Measurements from ENCODE around the gene CHAC2.
"Not testable (repeated sequence)": the region's sequence is repeated elsewhere in the genome, so short reads cannot be mapped to it uniquely, and the experiment has no call there.

The CHAC2 gene

DNA sequence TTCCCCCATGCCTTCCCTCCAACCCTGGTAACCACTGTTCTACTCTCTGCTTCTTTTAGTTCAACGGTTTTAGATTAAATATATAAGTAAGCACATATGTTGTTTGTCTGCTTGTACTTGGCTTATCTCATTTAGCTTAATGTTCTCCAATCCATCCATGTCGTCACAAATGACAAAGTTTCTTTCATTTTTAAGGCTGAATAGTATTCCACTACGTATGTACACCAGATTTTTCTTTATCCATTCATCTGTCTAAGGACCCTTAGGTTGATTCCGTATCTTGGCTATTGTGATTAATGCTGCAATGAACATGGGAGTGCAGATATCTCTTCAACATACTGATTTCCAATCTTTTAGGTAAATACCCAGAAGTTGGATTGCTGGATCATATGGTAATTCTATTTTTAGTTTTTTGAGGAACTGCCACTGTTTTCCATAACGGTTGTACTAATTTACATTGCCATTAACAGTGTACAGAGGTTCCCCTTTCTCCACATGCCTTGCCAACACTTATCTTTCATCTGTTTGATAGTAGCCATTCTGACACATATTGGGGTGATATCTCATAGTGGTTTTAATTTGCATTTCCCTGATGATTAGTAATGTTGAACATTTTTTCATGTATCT, 11.0 kb downstream of the CHAC2 start:
- no peak for DNase-seq

DNA sequence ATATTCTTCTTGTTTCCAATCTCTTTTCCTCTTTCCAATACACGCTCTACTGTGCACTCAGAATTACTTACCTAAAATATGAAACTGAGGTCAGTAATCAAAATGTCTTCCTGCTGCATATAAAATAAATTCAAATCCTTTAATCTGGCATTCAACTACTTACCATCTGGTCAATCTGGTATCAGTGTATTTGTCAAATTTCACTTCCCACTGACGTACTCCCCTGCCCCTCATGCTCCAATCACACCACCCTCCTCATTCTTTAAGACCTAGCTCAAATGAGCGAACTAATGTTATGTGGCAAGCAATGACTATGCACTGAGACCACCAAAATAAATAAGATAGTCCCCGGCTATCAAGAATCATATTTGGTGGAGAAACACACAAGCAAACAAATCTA, 12.5 kb downstream of the CHAC2 start:
- no peak for DNase-seq

DNA sequence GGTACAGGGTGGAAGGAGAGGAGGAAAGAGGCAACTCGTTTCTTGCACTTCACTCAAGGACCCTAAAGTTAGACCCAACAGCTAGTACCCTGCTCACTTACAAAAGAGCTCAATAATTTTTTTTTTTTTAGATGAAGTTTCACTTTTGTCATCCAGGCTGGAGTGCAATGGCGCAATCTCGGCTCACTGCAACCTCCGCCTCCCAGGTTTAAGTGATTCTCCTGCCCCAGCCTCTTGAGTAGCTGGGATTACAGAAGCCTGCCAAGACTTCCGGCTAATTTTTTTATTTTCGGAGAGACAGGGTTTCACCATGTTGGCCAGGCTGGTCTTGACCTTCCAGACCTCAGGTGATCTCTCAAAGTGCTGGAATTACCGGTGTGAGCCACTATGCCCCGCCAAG, 15.1 kb downstream of the CHAC2 start:
- DNase-seq = no peak

DNA sequence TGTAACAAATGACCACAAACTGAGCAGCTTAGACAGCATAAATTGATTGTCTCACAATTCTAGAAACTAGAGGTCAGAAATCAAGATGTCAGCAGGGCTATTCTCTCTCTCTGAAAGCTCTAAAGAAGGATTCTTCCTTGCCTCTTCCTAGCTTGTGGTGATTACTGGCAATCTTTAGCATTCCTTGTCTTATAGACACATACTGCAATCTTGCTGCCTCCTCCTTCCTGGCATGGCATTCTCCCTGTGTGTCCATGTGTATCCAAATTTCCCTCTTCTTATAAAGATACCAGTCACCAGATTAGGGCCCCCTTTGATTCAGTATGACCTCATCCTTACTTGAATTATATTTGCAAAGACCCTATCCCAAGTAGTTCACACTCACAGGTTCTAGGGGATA, 16.8 kb downstream of the CHAC2 start:
- no peak for DNase-seq

DNA sequence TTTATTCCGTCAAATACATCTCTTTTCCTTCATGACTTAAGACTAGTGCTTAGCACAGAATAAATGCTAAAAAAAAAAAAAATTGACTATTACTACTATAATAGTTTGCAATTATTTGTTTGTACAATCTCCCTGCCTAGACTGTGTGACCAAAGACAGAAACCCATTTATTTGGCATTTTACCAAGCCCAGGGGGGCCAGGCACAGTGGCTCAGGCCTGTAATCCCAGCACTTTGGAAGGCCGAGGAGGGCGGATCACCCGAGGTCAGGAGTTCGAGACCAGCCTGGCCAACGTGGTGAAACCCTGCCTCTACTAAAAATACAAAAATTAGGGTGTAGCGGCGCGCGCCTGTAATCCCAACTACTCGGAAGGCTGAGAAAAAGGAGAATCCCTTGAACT, 17.8 kb downstream of the CHAC2 start:
- no peak for DNase-seq

DNA sequence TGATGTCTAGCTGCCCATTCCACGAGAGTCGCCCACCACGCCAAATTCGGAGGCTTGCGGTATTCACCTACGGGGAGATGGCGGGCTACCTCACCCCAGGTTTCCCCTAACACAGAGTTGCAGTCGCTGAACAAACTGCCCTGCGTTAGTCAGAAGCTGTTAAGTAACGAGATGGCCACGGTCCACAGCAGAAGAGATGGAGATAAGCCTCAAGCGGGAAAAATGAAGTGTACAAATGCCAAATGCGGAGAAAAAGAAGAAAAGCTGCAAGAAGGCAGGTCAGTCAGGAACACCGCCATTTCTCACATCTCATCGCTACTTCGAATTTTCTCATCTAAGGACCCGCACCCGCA, 18.7 kb downstream of the CHAC2 start:
- DNase-seq = peak in 16 of 56 donors; percentile 26 to 60 (median 36)

DNA sequence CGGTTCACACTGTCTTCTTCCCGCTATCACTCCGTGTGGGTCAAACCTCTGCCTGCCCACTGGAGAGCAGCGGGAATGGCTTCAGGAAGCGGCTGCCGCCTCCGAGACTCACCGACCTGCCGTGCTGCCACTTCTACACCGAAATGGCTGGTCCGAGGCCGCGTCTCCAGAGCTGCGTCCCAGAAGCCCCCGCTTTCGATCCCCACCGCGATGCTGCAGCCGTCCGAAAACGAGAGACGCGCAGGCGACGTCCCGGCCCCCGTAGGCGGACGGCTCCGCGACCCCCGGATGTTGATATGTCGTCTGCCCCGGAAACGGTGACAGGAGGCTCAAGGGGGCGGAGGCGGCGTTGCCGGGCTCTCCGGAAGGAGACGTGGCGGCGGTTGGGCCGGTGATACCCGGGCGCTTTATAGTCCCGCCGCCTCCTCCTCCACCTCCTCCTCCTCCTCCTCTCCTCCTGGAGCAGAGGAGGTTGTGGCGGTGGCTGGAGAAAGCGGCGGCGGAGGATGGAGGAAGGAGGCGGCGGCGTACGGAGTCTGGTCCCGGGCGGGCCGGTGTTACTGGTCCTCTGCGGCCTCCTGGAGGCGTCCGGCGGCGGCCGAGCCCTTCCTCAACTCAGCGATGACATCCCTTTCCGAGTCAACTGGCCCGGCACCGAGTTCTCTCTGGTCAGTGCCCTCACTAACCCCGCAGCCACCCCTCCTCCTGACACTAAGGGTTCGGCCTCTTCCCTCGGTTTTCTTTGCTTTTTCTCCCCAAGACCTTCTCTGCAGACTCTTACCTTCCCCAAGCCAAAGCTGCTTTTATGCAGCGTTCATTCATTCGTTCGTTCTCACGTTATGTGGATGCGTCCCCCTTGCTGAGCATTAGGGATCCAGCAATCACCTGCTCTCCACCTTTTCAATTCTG, 19.4 kb downstream of the CHAC2 start, which contains the start of the genes ASB3 and ERLEC1:
ASB3 (minus strand) TSS at position 249 of the 909 bp plus-strand sequence. CDS start 21,381 bp downstream, outside the sequence.
ERLEC1 (plus strand) TSS at position 340 of the 909 bp plus-strand sequence; CDS start at position 507, 167 bp downstream.
- DNase-seq = peak in 55 of 56 donors; percentile 50 to 94 (median 85)

DNA sequence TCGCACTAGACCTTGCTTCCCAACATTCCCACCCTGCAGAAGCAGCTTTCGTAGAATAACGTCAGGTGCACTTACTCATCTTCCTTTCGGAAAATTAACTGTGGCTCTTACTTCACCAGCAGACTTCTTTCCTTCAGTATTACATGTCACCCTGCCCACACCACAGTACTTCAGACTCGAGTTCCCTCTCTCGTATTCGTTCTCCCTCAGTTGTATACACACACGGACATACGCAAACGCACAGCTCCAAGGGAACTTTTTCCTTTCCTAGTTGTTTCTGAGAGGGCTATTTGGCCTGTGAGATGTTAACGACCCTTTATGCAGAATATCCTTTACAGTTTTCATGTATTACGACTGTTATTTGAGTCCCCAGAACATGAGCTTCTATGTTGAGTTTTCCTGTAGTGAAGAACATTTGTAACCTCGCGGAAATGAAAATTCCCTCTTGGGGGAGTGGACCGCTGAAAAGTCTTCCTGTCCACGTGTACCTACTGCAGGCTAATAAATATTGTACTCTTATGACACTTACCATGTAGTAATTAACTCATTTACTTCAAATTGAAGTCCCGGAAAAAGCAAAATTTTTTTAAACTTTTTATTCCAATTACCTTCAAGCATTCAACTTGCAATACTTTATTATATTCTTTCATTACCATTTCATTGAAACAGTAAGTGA, 20.1 kb downstream of the CHAC2 start:
- peak in 4 of 56 donors; percentile 18 to 38 (median 24) for DNase-seq

DNA sequence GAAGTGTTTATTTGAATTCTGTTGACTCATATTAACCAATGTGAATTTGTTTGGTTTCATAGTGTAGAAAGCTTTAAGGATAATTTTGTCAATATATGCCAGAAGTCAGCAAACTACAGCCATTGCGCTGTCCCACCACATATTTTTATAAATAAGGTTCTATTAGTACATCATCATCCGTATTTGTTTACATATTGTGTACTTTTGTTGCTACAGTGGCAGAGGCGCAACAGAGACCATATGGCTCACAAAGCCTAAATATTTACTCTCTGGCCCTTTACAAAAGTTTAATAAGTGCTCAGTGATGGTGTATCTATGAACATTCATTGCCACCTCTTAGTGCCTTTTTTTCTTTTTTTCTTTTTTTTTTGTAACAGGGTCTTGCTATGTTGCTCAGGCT, 25.7 kb downstream of the CHAC2 start:
- no peak for DNase-seq

DNA sequence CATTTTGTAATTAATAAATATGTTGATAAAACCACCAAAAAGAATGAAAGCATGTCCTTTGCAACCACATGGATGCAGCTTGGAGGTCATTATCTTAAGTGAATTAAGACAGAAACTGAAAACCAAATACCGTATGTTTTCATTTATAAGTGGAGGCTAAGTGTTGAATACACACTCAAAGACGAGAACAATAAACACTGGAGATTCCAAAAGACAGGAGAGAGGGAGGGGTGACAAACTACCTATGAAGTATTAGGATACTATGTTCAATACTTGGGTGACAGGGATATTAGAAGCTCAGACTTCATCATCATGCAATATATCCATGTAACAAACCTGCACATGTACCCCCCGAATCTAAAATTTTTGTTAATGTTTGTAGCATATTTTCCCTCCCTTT, 26.2 kb downstream of the CHAC2 start:
- no peak for DNase-seq

DNA sequence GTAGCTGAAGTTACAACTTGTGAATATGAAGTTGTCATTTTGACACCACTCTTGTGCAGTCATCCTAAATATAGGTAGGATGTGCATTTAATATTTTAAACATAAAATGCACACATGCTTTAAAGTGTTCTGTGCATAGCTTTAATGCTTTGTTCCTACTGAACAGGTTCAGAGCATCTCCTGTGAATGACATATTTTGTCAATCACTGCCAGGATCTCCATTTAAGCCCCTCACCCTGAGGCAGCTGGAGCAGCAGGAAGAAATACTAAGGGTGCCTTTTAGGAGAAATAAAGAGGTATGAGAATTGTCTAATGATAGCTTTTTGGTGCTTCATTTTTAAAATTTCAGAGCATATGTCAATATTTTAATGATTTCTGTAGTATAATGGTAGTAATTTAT, 33.9 kb downstream of the CHAC2 start:
- DNase-seq = no peak

DNA sequence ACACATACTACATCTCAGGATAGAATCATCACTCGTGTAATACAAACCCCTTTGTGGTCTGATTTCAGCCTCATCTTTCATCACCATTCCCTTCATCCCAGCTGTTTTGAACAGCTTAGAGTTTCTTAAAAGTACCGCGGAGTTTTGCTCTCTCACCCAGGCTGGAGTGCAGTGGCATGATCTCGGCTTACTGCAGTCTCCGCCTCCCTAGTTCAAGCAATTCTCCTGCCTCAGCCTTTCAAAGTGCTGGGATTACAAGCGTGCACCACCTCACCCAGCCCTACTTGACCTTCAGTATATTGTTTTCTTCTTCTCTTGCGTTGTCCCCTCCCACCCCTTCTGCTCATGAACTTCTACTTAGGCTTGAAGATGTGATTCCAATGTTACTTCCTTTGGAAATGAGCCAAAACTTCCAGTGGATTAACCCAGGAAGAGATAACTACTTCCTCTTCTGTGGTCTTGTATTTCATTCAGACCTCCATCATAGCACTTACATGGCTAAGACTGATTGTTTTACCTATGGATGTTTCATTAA, 35.1 kb downstream of the CHAC2 start:
- no peak for DNase-seq

DNA sequence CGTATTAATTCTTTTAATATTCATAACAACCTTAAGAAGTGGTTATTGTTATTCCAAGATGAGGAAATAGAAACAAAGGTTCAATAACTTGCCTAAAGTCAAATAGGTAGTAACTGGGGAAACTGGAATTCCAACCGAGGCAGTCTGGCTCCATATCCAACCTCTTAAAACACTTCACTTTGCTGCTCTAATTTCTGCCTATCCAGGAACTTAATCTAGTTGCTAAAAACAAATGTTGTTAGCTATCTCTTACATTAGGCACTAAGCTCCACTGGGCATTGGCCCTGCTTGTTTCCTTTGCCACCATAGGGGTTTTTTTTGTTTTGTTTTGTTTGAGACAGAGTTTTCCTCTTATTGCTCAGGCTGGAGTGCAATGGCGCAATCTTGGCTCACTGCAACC, 44.0 kb downstream of the CHAC2 start:
- no peak for DNase-seq

DNA sequence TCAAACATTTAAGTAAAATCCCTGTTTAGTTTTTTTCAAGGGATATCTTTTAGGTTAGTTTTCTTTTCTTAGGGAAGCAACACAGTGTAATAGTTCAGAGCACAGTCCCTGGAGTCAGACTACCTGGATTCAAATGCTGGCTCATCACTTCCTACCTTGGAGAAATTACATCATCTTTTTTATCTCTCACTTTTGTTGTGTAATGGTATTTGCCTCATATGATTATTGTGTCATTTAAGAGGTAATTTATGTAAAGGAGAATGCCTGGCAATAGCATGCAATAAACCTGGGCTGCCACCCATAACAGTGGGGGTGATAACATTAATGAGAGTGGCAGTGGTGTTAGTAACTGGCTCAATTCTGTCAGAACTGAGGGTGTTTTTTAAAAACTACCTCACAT, 45.5 kb downstream of the CHAC2 start:
- DNase-seq = no peak

DNA sequence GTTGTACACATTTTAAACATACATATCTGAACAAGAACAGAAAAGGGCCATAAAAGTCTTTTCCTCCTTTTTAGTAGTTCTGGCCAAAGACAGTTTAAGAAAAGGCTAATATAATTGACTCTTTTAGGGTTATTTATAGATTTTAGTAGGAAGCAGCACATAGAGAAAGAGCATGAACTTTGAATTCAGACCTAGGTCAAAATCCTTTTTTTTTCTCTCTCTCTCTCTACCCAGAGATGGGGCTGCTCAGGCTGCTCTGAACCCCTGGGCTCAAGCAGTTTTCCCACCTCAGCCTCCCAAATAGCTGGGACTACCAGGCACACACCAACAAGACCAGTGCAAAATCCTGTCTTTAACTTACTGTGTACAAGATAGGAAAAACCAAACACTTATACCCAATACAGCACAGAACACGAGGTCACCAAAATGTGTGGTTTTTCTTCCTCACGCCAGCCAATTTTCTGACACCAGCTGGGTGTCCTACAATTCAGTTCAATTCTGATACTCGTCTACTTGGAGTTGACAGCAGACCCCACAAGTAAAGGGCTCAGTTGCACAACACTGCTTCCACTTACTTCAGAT, 51.3 kb downstream of the CHAC2 start:
- DNase-seq = no peak

DNA sequence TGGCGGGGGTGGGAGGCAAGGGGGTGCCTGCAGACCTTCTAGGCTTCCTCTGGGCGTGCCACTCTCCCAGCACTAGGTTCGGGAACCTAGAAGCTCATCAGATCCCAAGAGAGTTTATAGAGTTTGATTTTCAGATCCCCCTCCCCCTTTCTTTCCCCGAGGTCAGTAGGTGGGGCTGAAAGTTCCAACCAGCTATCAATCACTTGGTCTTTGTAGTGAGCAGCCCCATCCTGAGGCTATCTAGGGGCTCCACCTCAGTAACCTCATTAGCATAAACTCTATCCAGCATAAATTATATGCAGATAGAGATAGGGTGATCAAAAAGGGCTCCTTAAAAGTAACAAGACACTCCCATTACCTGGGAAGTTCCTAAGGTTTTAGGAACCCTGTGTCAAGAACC, 52.0 kb downstream of the CHAC2 start:
- DNase-seq = no peak

DNA sequence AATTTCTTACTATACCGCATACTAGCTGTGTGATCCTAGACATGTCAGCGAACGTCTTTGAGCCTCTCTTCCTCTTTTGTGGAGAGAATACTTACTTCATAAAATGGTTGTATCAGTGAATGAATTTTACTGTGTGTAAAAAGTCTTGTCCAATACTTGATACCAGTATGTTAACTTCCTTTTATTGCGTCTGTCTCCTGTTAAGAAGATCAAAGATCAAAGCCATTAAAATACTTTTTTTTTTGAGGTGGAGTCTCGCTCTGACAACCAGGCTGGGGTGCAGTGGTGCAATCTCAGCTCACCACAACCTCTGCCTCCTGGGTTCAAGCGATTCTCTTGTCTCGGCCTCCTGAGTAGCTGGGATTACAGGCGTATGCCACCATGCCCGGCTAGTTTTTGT, 52.4 kb downstream of the CHAC2 start:
- no peak for DNase-seq

DNA sequence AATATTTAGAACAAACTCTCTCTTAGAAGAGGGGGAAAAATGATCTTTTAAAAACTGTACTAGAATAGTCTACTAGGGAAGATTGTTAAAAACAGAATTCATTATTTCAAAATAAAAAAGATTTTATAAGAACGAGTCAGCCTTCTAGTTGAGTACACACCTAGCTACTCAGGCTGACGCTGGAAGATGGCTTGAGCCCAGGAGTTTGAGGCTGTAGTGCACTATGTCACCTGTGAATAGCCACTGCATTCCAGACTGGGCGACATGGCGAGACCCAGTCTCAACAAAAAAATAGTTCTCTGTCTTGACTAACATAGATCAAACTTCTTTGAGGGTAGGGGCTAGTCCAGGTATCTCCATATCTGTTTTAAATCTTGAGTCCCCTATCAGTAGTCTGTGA, 53.1 kb downstream of the CHAC2 start:
- no peak for DNase-seq

DNA sequence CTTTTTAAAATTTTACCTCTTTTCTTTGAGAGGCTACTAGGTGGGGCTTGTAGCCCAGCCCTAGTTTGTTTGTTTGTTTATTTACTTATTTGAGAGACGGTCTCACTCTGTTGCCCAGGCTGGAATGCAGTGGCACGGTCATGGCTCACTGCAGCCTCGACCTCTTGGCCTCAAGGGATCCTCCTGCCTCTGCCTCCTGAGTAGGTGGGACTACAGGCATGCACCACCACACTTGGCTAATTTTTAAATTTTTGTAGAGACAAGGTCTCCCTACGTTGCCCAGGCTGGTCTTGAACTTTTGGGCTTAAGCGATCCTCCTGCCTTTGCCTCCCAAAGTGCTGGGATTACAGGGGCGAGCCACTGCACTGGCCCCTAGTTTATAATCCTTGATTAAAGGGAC, 54.2 kb downstream of the CHAC2 start:
- DNase-seq = no peak

DNA sequence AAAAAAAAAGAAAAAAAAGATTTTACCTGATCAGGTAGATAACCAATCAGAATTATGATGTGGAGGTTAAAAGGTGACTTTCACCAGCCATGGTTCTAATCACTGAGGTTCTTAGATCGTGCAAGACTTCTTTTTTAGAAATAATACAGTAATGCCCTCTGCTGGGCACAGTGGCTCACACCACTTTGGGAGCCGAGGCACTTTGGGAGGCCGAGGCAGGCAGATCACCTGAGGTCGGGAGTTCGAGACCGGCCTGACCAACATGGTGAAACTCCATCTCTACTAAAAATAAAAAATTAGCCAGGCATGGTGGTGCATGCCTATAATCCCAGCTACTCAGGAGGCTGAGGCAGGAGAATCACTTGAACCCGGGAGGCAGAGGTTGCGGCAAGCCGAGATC, 56.0 kb downstream of the CHAC2 start:
- DNase-seq = not testable (repeated sequence)

Measured in nucleus accumbens (tissue), 56 donors.